Measurements from ENCODE around the gene TAS2R60. TPM values are rescaled to one million over a fixed set of nuclear protein-coding genes. Genes with fewer than 3 reads are reported as not detected.

TAS2R60 gene
- total and polyA plus RNA-seq, 9 of the 15 experiments (the other 6 are each of a cell fraction or from before 2014, with no cell fraction given), result 0.08 TPM; not detected in 8

DNA sequence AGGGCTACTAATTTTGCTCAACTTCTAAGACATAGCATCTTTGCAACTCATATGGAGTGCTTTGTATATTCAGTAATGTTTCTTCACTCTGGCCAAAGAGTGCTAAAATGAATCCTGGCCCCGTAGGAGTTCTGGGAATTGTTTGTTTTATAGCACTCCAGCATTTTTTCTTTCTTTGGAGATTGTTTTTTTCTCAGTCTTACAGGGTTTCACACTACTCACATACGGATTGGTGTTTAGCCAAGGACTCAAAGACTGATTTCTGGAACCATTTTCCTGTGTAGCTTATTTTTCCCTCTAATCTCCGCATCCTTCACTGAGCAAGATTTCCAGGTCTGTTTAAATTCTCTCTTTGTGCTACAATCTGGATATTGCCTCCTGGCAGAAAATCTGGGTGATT, 40.9 kb downstream of the TAS2R60 start:
- in situ Hi-C loops (cut with MboI), result no loop called here
- H4K20me1 ChIP-seq (replicated peaks; ENCODE audit: control insufficient read depth, insufficient read depth, low read length), result no peaks in the 10 kb centered on the region
- no peaks in the 10 kb centered on the region for H3K79me2 ChIP-seq (ENCODE audit: control insufficient read depth, insufficient read depth, low read length)
- no peaks in the 10 kb centered on the region for H3K36me3 ChIP-seq (ENCODE audit: control insufficient read depth, insufficient read depth, low read length)
- no peak overlapping the region for H3K4me3 ChIP-seq
- H3K9me3 ChIP-seq (replicated peaks; ENCODE audit: control insufficient read depth, insufficient read depth, low read depth, low read length), result no peaks in the 10 kb centered on the region
- no peak overlapping the region for H3K27ac ChIP-seq (ENCODE audit: extremely low read depth, low read depth, low read length)
- ATAC-seq (no peak), FAIRE-seq (no peak), DNase-seq (ENCODE audit: extremely low read depth in 1 of 4, low spot score in 3 of 4) (no peak)
- peaks cover 0 to 8% of the 10 kb centered on the region in 2 experiments; a peak in 1 of 5 replicates for H3K27me3 ChIP-seq (ENCODE audit: control insufficient read depth in 2 of 2, insufficient read depth in 2 of 2, low read length in 2 of 2)
- 34% methylated on average over 3 of the region's 3 CpGs for WGBS (ENCODE audit: insufficient coverage, low coverage, missing lambda C conversion rate)
- no peaks in the 10 kb centered on the region for H3K9me1 ChIP-seq (ENCODE audit: control insufficient read depth, insufficient read depth, low read length)
- no peaks in the 10 kb centered on the region for H3K4me1 ChIP-seq (replicated peaks in 1 of 2; ENCODE audit: control insufficient read depth in 2 of 2, insufficient read depth in 2 of 2, low read length in 2 of 2)
- no peak overlapping the region for H3K9ac ChIP-seq (ENCODE audit: insufficient read depth in 1 of 2, low read depth in 2 of 2, low read length in 2 of 2)
- no peak overlapping the region for H3K4me2 ChIP-seq (ENCODE audit: insufficient read depth, low read length)
- no TSS peak for BruUV-seq (replicated peaks)
- ChIA-PET CTCF (ENCODE audit: low intra/inter-chr PET ratio) (no interaction called here), POLR2A (interaction anchor here (0.7 kb wide), 1 partner anchor 9 kb away, joined by 3 read pairs; no protein-coding TSS in a partner anchor)
- no peak for TF ChIP-seq SMAD1 (IDR thresholded peaks at IDR 0.05; ENCODE audit: low read depth, low read length, partially characterized antibody)
- TF ChIP-seq, protein P1, sequence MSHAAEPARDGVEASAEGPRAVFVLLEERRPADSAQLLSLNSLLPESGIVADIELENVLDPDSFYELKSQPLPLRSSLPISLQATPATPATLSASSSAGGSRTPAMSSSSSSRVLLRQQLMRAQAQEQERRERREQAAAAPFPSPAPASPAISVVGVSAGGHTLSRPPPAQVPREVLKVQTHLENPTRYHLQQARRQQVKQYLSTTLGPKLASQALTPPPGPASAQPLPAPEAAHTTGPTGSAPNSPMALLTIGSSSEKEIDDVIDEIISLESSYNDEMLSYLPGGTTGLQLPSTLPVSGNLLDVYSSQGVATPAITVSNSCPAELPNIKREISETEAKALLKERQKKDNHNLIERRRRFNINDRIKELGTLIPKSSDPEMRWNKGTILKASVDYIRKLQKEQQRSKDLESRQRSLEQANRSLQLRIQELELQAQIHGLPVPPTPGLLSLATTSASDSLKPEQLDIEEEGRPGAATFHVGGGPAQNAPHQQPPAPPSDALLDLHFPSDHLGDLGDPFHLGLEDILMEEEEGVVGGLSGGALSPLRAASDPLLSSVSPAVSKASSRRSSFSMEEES (CRISPR knock-in tag; IDR thresholded peaks at IDR 0.05), result no peak
- TF ChIP-seq HCFC1 (IDR thresholded peaks at IDR 0.05; ENCODE audit: low read depth, low read length), result no peak
- TF ChIP-seq TCFL5 (CRISPR knock-in tag; conservative IDR thresholded peaks at IDR 0.05), result no peak
- no peak for TF ChIP-seq DACH1 (IDR thresholded peaks at IDR 0.05; ENCODE audit: partially characterized antibody)
- TF ChIP-seq ZNF41 (CRISPR knock-in tag; conservative IDR thresholded peaks at IDR 0.05), result no peak
- no peak for TF ChIP-seq STAT5A (IDR thresholded peaks at IDR 0.05; ENCODE audit: borderline replicate concordance, low read length)
- no peak for TF ChIP-seq ZNF695 (CRISPR knock-in tag; IDR thresholded peaks at IDR 0.05)
- TF ChIP-seq ZNF347 (CRISPR knock-in tag; IDR thresholded peaks at IDR 0.05; ENCODE audit: low read depth), result no peak
- TF ChIP-seq ETS2 (tag; IDR thresholded peaks at IDR 0.05; ENCODE audit: borderline replicate concordance, poor library complexity, severe bottlenecking), result no peak
- no peak for TF ChIP-seq HNRNPL (IDR thresholded peaks at IDR 0.05; ENCODE audit: low read depth, low read length)
- TF ChIP-seq, protein P2, sequence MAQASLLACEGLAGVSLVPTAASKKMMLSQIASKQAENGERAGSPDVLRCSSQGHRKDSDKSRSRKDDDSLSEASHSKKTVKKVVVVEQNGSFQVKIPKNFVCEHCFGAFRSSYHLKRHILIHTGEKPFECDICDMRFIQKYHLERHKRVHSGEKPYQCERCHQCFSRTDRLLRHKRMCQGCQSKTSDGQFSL (CRISPR knock-in tag; IDR thresholded peaks at IDR 0.05), result no peak
- TF ChIP-seq, protein P2 (tag; IDR thresholded peaks at IDR 0.05), result no peak
- TF ChIP-seq, protein P3, sequence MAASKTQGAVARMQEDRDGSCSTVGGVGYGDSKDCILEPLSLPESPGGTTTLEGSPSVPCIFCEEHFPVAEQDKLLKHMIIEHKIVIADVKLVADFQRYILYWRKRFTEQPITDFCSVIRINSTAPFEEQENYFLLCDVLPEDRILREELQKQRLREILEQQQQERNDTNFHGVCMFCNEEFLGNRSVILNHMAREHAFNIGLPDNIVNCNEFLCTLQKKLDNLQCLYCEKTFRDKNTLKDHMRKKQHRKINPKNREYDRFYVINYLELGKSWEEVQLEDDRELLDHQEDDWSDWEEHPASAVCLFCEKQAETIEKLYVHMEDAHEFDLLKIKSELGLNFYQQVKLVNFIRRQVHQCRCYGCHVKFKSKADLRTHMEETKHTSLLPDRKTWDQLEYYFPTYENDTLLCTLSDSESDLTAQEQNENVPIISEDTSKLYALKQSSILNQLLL (CRISPR knock-in tag; IDR thresholded peaks at IDR 0.05; ENCODE audit: borderline replicate concordance), result no peak
- TF ChIP-seq ZNF124 (CRISPR knock-in tag; IDR thresholded peaks at IDR 0.05), result no peak
- intact Hi-C loops (cut with micrococcal nuclease), result no loop called here
- H2AFZ ChIP-seq (ENCODE audit: low read depth, low read length), result peak overlapping the region; percentile 18; the same call in 1 of the 2 replicates
